DMS 273 treated with DMSO at 0.1 percent for 48 hours (cell line): ENCODE results near the gene MAP2K2.

Source experiments
- DNase-seq: peaks from one replicate; lab custom pipeline; 2025; lab: John Stamatoyannopoulos, UW

MAP2K2 gene

DNA sequence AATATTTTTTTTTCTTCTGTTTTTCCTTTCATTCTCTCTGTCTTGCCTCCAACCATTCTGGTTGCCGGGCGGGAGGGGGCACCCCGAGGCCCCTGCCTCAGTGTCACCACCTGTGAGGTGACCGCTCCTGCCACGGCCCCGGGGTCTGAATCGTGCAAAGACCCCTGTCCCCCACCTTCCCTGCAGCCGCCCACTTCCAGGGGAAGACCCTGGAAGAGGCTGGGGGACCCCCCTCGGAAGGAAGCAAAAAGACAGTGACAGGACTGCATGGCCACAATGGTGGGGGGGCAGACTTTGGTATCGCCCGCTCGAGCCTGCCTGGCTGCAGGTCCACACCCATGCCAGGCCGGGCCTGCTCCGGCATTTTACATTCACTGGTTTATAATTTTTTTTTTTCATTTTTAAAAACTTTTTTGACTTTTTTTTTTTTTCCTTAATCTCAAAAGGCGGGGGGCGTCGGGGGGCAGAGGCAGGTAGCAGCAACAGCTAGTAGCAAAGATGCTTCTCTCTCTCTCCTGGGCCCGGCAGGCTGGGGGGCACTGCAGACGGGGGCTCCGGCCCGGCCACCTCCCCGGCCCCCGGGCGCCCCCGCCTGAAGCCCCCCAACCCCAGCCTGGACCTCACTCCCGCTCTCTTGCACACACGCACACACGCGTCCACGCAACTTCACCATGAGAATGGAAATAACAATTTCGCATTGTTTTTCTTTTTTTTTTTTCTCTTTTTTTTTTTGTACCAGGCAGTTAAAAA lies 79.8 kb downstream of the MAP2K2 start:
- DNase-seq, result no peak

DNA sequence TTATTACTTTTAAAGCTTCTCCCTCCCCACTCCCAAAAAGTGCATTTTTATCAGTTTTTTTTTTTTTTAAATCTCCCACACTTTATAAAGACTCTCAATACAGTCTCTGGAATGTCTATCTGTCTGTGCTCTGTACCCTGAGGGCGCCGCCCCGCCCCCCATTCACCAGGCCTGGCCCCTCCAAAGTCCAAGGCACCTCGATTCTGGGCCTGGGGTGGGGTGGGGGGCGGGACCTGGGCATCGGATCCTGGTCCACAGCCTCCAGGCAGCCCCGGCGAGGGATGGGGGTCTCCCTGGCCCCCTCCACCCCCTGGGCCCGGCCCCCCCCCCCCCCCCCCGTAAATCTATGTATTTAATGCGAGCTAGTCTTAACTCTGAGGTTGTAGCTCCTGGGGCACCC lies 80.5 kb downstream of the MAP2K2 start:
- no peak for DNase-seq

DNA sequence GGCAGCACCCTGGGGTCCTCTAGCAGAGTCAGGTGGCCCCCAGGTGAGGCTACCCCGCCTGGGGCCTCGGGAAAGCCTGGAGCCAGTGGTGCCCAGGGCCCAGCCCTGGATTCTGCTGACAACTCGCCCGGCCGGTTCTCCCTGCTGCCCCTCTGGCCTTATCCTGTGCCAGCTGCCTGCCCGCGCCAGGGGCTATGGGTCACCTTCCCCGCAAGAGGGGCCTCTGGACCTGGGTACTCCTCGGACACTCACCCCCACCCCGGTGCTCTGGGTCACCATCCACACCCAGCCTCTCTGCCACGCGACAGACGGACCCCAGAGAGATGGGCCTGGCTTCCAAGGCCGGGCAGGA lies 81.2 kb downstream of the MAP2K2 start:
- no peak for DNase-seq

- no peak for DNase-seq
Measured at GRCh38 chr19:4042064-4042730, 81.7 kb downstream of the MAP2K2 start.
